22Rv1 (cell line): ENCODE data around the gene MEI4.

Experiments used
- CTCF ChIP-seq: fragments of 450-650 bp; IDR thresholded peaks from 2 replicates; pipeline ENCODE4 v1.5.1; 2017; ENCODE audit warnings: mild to moderate bottlenecking
- ZFX ChIP-seq: fragments of 450-650 bp; IDR thresholded peaks from 2 replicates; pipeline ENCODE4 v1.6.1; 2017; ENCODE audit warnings: antibody characterized with exemption, borderline replicate concordance

DNA sequence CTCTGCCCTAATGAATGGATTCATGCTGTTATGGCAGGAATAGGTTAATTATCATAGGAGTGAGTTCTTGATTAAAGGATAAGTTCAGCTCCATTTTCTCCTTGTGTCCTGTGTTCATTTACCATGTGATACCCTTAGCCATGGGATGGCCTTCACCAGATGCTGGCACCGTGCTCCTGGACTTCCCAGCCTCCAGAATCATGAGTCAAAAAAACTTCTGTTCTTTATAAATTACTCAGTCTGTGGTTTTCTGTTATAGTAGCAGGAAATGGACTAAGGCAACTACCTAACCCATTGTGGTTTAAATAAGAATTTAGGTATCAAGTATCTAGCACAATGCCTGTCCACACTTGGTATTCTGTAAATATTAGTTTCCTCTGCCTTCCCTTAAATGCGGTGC, 223.5 kb downstream of the MEI4 start:
- TF ChIP-seq CTCF (no peak), ZFX (no peak)
